Measurements from ENCODE around the gene NACC1. TPM values are rescaled to one million over a fixed set of nuclear protein-coding genes. Genes with fewer than 3 reads are reported as not detected.

NACC1 gene
- total RNA-seq, 1 experiment from 2014 or later: 55.9 TPM

DNA sequence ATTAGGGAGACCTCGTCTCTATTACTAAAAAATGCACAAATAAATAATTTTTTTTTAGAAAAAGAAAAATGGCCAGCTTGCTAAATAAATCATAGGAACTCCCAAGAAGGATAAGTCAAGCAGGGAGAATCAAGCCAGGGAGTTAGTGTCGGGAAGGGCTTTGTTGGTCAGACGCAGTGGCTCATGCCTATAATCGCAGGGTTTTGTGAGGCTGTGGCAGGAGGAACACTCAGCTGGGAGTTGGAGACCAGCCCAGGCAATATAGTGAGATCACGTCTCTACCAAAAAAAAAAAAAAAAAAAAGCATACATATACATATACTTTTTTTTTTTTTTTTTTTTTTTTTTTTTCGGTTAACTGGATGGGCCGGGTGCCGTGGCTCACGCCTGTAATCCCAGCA lies 9.0 kb downstream of the NACC1 start:
- intact Hi-C loops (cut with micrococcal nuclease): no loop called here
- ChIA-PET POLR2A (no interaction called here), CTCF (no interaction called here)
- Mint-ChIP-seq H3K4me1 (ENCODE audit: insufficient read depth, unreplicated experiment) (peaks cover 3% of the 10 kb centered on the region), H3K36me3 (ENCODE audit: insufficient read depth, unreplicated experiment) (peaks cover 48% of the 10 kb centered on the region), H3K27me3 (ENCODE audit: insufficient read depth, unreplicated experiment) (no peaks in the 10 kb centered on the region), H3K4me3 (ENCODE audit: unreplicated experiment) (no peak overlapping the region), H3K9me3 (ENCODE audit: unreplicated experiment) (no peaks in the 10 kb centered on the region), H3K27ac (ENCODE audit: low read depth, unreplicated experiment) (no peak overlapping the region)
- no TSS peak for BruUV-seq (replicated peaks)
- DNase-seq (ENCODE audit: unreplicated experiment): no peak
- no peak for TF ChIP-seq CTCF (IDR thresholded peaks at IDR 0.05; ENCODE audit: unreplicated experiment)

- ChIA-PET POLR2A (no interaction called here), CTCF (interaction anchor here (0.9 to 1.7 kb wide), 5 partner anchors 10 to 162 kb away, joined by 3 to 6 read pairs (median 4); partner anchors contain the start of gene NACC1)
- DNase-seq (ENCODE audit: unreplicated experiment): no peak
- Mint-ChIP-seq H3K36me3 (ENCODE audit: insufficient read depth, unreplicated experiment) (peaks cover 49% of the 10 kb centered on the region), H3K27me3 (ENCODE audit: insufficient read depth, unreplicated experiment) (no peaks in the 10 kb centered on the region), H3K9me3 (ENCODE audit: unreplicated experiment) (no peaks in the 10 kb centered on the region), H3K4me1 (ENCODE audit: insufficient read depth, unreplicated experiment) (no peaks in the 10 kb centered on the region), H3K27ac (ENCODE audit: low read depth, unreplicated experiment) (peak overlapping the region; percentile 22), H3K4me3 (ENCODE audit: unreplicated experiment) (no peak overlapping the region)
- intact Hi-C loops (cut with micrococcal nuclease): no loop called here
- no TSS peak for BruUV-seq (replicated peaks)
- no peak for TF ChIP-seq CTCF (IDR thresholded peaks at IDR 0.05; ENCODE audit: unreplicated experiment)
Observed at GRCh38 chr19:13127811-13128575, 9.9 kb downstream of the NACC1 start.

GRCh38 chr19:13128583-13128982 lies 10.5 kb downstream of the NACC1 start:
- POLR2A ChIA-PET: no interaction called here

DNA sequence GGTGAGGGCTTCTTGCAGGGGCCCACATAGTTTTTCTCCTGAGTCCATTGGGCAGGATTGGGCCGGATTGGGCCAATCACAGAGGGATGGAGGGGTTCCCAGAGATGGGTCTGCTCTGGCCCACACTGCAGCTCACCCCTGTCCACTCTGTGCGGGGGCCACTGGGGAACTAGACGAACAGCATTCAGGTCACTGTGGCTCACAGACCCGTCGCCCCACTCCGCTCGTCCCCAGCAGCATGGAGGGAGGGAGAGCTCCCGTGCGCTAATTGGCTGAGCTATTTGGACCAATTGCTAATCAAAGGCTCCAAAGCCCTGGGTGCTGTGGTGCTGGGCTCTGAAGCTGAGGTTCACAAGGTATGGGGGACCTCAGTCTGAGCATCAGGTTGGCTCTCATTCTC lies 11.3 kb downstream of the NACC1 start:
- Mint-ChIP-seq H3K27ac (ENCODE audit: low read depth, unreplicated experiment) (no peak overlapping the region), H3K4me3 (ENCODE audit: unreplicated experiment) (no peak overlapping the region), H3K9me3 (ENCODE audit: unreplicated experiment) (no peaks in the 10 kb centered on the region), H3K36me3 (ENCODE audit: insufficient read depth, unreplicated experiment) (peaks cover 48% of the 10 kb centered on the region), H3K4me1 (ENCODE audit: insufficient read depth, unreplicated experiment) (no peaks in the 10 kb centered on the region), H3K27me3 (ENCODE audit: insufficient read depth, unreplicated experiment) (no peaks in the 10 kb centered on the region)
- intact Hi-C loops (cut with micrococcal nuclease): no loop called here
- TF ChIP-seq CTCF (IDR thresholded peaks at IDR 0.05; ENCODE audit: unreplicated experiment): no peak
- no TSS peak for BruUV-seq (replicated peaks)
- DNase-seq (ENCODE audit: unreplicated experiment): no peak
- ChIA-PET POLR2A (no interaction called here), CTCF (interaction anchor here (0.7 to 1.7 kb wide), 4 partner anchors 66 to 164 kb away, joined by 3 to 6 read pairs (median 4); no protein-coding TSS in a partner anchor)

More at GRCh38 chr19:13128583-13128982, 10.5 kb downstream of the NACC1 start:
- intact Hi-C loops (cut with micrococcal nuclease): no loop called here
- H3K36me3 Mint-ChIP-seq (ENCODE audit: insufficient read depth, unreplicated experiment): peaks cover 55% of the 10 kb centered on the region
- H3K4me1 Mint-ChIP-seq (ENCODE audit: insufficient read depth, unreplicated experiment): no peaks in the 10 kb centered on the region
- TF ChIP-seq CTCF (IDR thresholded peaks at IDR 0.05; ENCODE audit: unreplicated experiment): no peak
- BruUV-seq (replicated peaks): no TSS peak
- no peak for DNase-seq (ENCODE audit: unreplicated experiment)
- no peak overlapping the region for H3K27ac Mint-ChIP-seq (ENCODE audit: low read depth, unreplicated experiment)
- CTCF ChIA-PET: interaction anchor here (0.9 to 1.7 kb wide), 5 partner anchors 11 to 163 kb away, joined by 3 to 6 read pairs (median 4); partner anchors contain the start of gene NACC1
- no peaks in the 10 kb centered on the region for H3K27me3 Mint-ChIP-seq (ENCODE audit: insufficient read depth, unreplicated experiment)
- no peak overlapping the region for H3K4me3 Mint-ChIP-seq (ENCODE audit: unreplicated experiment)
- no peaks in the 10 kb centered on the region for H3K9me3 Mint-ChIP-seq (ENCODE audit: unreplicated experiment)
